Gastrocnemius medialis (tissue), 4 donors: ENCODE data around the gene FOXF1. TPM values are rescaled to one million over a fixed set of nuclear protein-coding genes. Genes with fewer than 3 reads are reported as not detected.

Source experiments
- ATAC-seq, 2 donors: fragments of 150-250 bp; one replicate each; pipeline ENCODE4 v1.9.1; 2016
- DNase-seq, 2 donors: peaks; one replicate each; pipeline ENCODE4 v3.0.0-alpha.2; 2019
- H3K27ac ChIP-seq, 4 donors: fragments of 200-600 bp; sonication (generic); 1 replicate in 1 of 4; 2 replicates in 3 of 4; pipeline ENCODE4 v1.5.1; 2016 to 2018; ENCODE audit warnings: mild to moderate bottlenecking in 2 of 4, moderate library complexity in 1 of 4
- H3K27me3 ChIP-seq, 3 donors: fragments of 200-600 bp; sonication (generic) in 2 of 3; 1 replicate in 1 of 3; 2 replicates in 2 of 3; pipeline versions ENCODE4 v1.5.1 to v1.6.0; 2016 to 2019; ENCODE audit warnings: mild to moderate bottlenecking in 1 of 3, moderate library complexity in 1 of 3
- H3K36me3 ChIP-seq, 2 donors: fragments of 200-600 bp; sonication (generic) in 1 of 2; one replicate each; pipeline ENCODE4 v1.5.1; 2017 to 2018
- H3K4me1 ChIP-seq, 2 donors: fragments of 200-600 bp; sonication (generic) in 1 of 2; one replicate each; pipeline ENCODE4 v1.5.1; 2016 to 2017; ENCODE audit warnings: mild to moderate bottlenecking in 2 of 2
- H3K4me3 ChIP-seq, 4 donors: fragments of 200-600 bp; sonication (generic) in 3 of 4; 1 replicate in 1 of 4; 2 replicates in 3 of 4; pipeline ENCODE4 v1.5.1; 2016 to 2019; ENCODE audit warnings: mild to moderate bottlenecking in 2 of 4
- H3K9me3 ChIP-seq, 3 donors: fragments of 200-600 bp; sonication (generic) in 2 of 3; 1 replicate in 1 of 3; 2 replicates in 2 of 3; pipeline ENCODE4 v1.5.1; 2016 to 2019
- POLR2A ChIP-seq, 2 donors: fragments of 450-650 bp; IDR thresholded peaks; one replicate each; pipeline ENCODE4 v1.6.1; 2017; ENCODE audit warnings: antibody characterized with exemption in 2 of 2, mild to moderate bottlenecking in 2 of 2, moderate library complexity in 2 of 2
- in situ Hi-C, 4 donors: fragments of 200-750 bp; cut with MboI; loops; one replicate each; pipeline versions ENCODE4 v1.15.0 to v1.8.0; 2017; ENCODE audit warnings: low sequenced_read_pairs in 4 of 4
- intact Hi-C: fragments of 100-400 bp; cut with DNase I; formaldehyde crosslinking; loops from one replicate; pipeline ENCODE4 v1.15.1; 2023; ENCODE audit warnings: low total_unique reads
- total RNA-seq, 4 donors: library from RNA; depleted of rRNA; stranded (reverse); fragments of >200 nt; gene quantifications; one replicate each; pipeline versions ENCODE4 v1.1.0 to v1.2.3, GENCODE V29; 2016
- TF ChIP-seq, protein P1 (sequence below), 5 experiments: fragments of 450-650 bp in 3 of 5; fragments of 200-600 bp in 2 of 5; sonication (generic) in 2 of 5; IDR thresholded peaks in 4 of 5; conservative IDR thresholded peaks in 1 of 5; 1 replicate in 4 of 5; 2 replicates in 1 of 5; pipeline ENCODE4 v1.5.1; 2016 to 2019; ENCODE audit warnings: antibody characterized with exemption in 5 of 5, mild to moderate bottlenecking in 3 of 5, moderate library complexity in 3 of 5

Gene FOXF1
- total RNA-seq, 4 donors from 2014 or later: 0.07 to 0.10 TPM; not detected in 2

DNA sequence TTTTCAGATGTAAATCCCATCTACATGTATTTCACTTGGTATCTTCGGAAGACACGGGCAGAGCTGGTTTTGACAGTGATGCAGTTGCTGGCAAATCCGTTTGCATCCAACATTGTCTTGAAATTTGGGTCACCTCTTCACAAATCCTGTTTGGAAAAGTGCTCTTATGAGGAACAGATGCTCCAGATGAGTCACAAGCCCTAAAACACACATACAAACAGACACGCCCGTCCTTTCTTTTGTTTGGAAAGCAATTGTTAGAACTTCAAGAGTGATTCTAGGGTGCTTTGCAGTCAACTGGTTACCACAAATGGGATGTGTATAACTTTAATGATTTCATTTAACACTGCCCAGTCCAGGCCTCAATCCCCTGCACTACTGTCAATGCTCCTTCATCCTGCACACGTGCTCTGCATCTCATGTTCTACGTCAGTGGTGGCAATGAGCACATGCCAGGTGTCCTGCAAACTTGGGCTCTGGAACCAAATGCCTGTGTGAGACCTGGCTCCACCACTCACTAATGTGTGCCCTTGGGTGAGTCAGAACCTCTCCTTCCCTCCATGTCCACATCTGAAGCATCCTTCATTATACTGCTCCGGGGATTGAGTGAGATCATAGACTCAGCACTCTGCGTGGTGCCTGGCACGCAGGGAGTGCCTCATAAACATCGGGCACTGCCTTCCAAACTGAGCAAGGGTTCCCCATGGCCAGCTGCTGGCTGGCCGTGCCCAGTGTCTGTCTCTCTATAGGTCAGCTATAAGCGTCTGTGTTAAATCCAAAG lies 19.3 kb upstream of the FOXF1 start:
- Histone ChIP-seq H3K4me1 (no peaks in the 10 kb centered on the region), H3K27me3 (peaks cover 56 to 87% (median 82%) of the 10 kb centered on the region in 3 donors), H3K36me3 (no peaks in the 10 kb centered on the region), H3K4me3 (no peak overlapping the region), H3K9me3 (no peaks in the 10 kb centered on the region), H3K27ac (no peak overlapping the region)
- in situ Hi-C loops (no loop called here), intact Hi-C loops (no loop called here)
- no peak for DNase-seq
- TF ChIP-seq, protein P1, sequence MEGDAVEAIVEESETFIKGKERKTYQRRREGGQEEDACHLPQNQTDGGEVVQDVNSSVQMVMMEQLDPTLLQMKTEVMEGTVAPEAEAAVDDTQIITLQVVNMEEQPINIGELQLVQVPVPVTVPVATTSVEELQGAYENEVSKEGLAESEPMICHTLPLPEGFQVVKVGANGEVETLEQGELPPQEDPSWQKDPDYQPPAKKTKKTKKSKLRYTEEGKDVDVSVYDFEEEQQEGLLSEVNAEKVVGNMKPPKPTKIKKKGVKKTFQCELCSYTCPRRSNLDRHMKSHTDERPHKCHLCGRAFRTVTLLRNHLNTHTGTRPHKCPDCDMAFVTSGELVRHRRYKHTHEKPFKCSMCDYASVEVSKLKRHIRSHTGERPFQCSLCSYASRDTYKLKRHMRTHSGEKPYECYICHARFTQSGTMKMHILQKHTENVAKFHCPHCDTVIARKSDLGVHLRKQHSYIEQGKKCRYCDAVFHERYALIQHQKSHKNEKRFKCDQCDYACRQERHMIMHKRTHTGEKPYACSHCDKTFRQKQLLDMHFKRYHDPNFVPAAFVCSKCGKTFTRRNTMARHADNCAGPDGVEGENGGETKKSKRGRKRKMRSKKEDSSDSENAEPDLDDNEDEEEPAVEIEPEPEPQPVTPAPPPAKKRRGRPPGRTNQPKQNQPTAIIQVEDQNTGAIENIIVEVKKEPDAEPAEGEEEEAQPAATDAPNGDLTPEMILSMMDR (IDR thresholded peaks at IDR 0.05 in 4 of 5, conservative IDR thresholded peaks at IDR 0.05 in 1 of 5): no peak
- TF ChIP-seq POLR2A (IDR thresholded peaks at IDR 0.05): no peak
- no peak for ATAC-seq

DNA sequence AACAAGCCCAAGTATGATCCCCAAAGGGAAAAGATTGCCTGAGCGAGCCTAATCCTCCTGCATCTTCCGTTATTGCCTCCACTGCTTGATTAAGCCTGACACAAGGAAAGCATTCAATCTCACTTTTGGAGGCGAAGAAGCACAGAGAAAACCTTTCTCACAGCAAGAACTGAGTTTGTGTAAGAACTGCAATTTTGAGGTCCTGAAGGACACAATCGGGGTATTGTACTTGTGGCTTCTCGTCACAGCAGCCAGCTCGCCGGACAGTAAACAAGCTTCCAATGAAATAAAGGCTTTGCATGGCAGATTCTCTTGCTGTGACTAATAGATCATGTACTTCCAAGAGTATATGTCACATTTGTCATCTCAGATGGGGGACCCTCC lies 18.7 kb upstream of the FOXF1 start:
- in situ Hi-C loops: no loop called here
- intact Hi-C loops: no loop called here
- TF ChIP-seq POLR2A (IDR thresholded peaks at IDR 0.05): no peak
- TF ChIP-seq, protein P1 (IDR thresholded peaks at IDR 0.05 in 4 of 5, conservative IDR thresholded peaks at IDR 0.05 in 1 of 5): no peak
- Histone ChIP-seq H3K4me3 (no peak overlapping the region), H3K9me3 (no peaks in the 10 kb centered on the region), H3K36me3 (no peaks in the 10 kb centered on the region), H3K27me3 (peaks cover 56 to 87% (median 87%) of the 10 kb centered on the region in 3 donors), H3K27ac (no peak overlapping the region), H3K4me1 (no peaks in the 10 kb centered on the region)
- DNase-seq (no peak), ATAC-seq (no peak)

DNA sequence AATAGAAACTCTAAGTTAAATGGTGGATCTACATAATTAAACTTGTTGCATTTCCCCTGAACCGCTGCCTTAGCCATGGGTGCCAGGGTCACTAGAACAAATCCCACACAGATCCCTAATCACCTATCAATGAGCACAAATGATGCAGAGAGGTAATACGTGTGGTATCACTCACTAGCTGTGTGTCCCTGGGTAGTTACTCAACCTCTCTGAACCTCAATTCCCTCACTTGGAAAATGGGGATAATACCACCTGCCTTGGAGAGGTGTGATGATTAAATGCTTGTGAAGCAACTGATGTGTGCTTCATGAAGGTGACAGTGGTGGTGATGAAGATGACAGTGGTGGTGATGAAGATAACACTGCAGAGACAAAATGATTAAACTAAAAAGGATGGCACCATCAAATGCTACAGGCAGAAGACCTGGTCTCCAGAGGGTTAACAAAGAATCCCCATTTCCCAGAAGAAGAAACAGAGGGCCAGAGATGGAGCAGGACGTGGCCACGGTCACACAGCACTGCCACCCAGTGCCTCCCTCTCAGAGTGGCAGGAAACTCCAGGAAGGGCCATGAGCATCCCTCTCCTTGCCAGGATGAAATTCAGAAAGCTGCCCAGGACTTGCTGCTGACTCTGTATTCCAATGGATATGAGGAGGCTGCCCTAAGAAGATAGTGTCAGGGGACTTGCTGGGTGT lies 17.9 kb upstream of the FOXF1 start:
- ATAC-seq (no peak), DNase-seq (no peak)
- no peak for TF ChIP-seq POLR2A (IDR thresholded peaks at IDR 0.05)
- TF ChIP-seq, protein P1 (IDR thresholded peaks at IDR 0.05 in 4 of 5, conservative IDR thresholded peaks at IDR 0.05 in 1 of 5): no peak
- Histone ChIP-seq H3K27me3 (peaks cover 60 to 93% (median 89%) of the 10 kb centered on the region in 3 donors), H3K4me1 (peaks cover 0 to 4% of the 10 kb centered on the region in 2 donors), H3K4me3 (no peak overlapping the region), H3K36me3 (no peaks in the 10 kb centered on the region), H3K9me3 (no peaks in the 10 kb centered on the region), H3K27ac (no peak overlapping the region)
- in situ Hi-C loops (no loop called here), intact Hi-C loops (no loop called here)

DNA sequence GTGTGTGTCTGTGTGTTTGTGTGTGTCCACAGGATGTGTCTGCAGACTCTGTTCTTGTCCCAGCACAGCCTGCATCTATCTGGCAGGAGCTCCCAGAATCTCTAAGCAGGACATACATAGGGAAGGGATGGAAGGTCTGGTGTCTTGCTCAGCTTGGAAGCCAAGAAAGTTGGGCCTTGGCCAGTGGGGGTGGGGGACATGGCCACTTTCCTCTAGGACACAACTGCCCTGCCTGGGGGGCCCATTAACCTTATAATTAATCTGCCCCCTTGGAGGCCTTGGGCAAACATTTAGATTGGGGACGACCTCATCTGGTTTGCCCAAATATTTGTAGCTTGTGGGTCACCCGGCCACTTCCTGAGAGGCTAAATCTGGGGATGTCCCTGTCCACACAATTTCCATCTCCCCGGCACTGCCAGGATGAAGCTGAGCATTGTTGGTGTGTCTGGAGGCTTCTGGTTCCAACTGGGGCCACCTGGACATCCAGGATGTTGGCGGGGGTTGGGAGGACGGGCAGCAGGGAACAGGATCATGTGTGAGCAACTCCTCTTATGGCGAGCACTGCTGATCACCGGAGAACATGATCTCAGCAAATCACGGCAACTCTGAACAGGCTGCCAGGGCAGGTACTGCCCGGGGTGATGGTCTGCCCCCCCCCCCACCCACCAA lies 17.2 kb upstream of the FOXF1 start:
- ATAC-seq (no peak), DNase-seq (no peak)

More for the DNA sequence above, 17.2 kb upstream of the FOXF1 start:
- no peak overlapping the region for H3K4me3 ChIP-seq
- TF ChIP-seq POLR2A (IDR thresholded peaks at IDR 0.05): no peak
- TF ChIP-seq, protein P1 (IDR thresholded peaks at IDR 0.05 in 4 of 5, conservative IDR thresholded peaks at IDR 0.05 in 1 of 5): no peak
- intact Hi-C loops: no loop called here
- H3K36me3 ChIP-seq: no peaks in the 10 kb centered on the region
- H3K27ac ChIP-seq: no peak overlapping the region
- H3K4me1 ChIP-seq: peaks cover 0 to 4% of the 10 kb centered on the region in 2 donors
- H3K27me3 ChIP-seq: peaks cover 66 to 96% (median 92%) of the 10 kb centered on the region in 3 donors
- in situ Hi-C loops: no loop called here
- no peaks in the 10 kb centered on the region for H3K9me3 ChIP-seq
